MM.1S (cell line): ENCODE results near the gene HCAR3.
"Not testable (repeated sequence)": the region's sequence is repeated elsewhere in the genome, so short reads cannot be mapped to it uniquely, and the experiment has no call there.

Experiments used
- DNase-seq: peaks from one replicate; pipeline ENCODE4 v3.0.0-alpha.2; 2015
- H2AFZ ChIP-seq: fragments of 300-600 bp; sonication (generic); 2 replicates; pipeline ENCODE4 v1.6.0; 2016; ENCODE audit warnings: antibody characterized with exemption, low read length
- H3F3A ChIP-seq: fragments of 300-600 bp; sonication (generic); 2 replicates; pipeline ENCODE4 v1.6.1; 2016; ENCODE audit warnings: mild to moderate bottlenecking, antibody characterized with exemption, low read length, moderate library complexity, mixed read lengths; ENCODE audit not compliant: insufficient read depth
- H3K27ac ChIP-seq: fragments of 300-600 bp; sonication (generic); 2 replicates; pipeline ENCODE4 v1.5.1; 2016; ENCODE audit warnings: mild to moderate bottlenecking, low read length
- H3K27me3 ChIP-seq: fragments of 300-600 bp; sonication (generic); replicated peaks from 2 replicates; pipeline ENCODE4 v1.6.0; 2016; ENCODE audit warnings: low read length; ENCODE audit not compliant: insufficient read depth
- H3K36me3 ChIP-seq: fragments of 300-600 bp; sonication (generic); replicated peaks from 2 replicates; pipeline ENCODE4 v1.6.1; 2016; ENCODE audit warnings: mild to moderate bottlenecking, low read length, mixed read lengths; ENCODE audit not compliant: insufficient read depth
- H3K4me1 ChIP-seq: fragments of 300-600 bp; sonication (generic); 2 replicates; pipeline ENCODE4 v1.6.1; 2016; ENCODE audit warnings: low read length, mixed read lengths
- H3K4me2 ChIP-seq: fragments of 300-600 bp; sonication (generic); 2 replicates; pipeline ENCODE4 v1.6.0; 2016; ENCODE audit warnings: low read depth, low read length
- H3K4me3 ChIP-seq: fragments of 300-600 bp; sonication (generic); 2 replicates; pipeline ENCODE4 v1.5.1; 2016; ENCODE audit warnings: low read length, mixed read lengths
- H3K79me2 ChIP-seq: fragments of 300-600 bp; sonication (generic); 2 replicates; pipeline ENCODE4 v1.6.1; 2016; ENCODE audit warnings: mixed run types, low read length, mixed read lengths
- H3K9ac ChIP-seq: fragments of 300-600 bp; sonication (generic); 2 replicates; pipeline ENCODE4 v1.6.1; 2016; ENCODE audit warnings: low read length, mixed read lengths
- H3K9me2 ChIP-seq: fragments of 300-600 bp; sonication (generic); replicated peaks from 2 replicates; pipeline ENCODE4 v1.6.1; 2016; ENCODE audit warnings: mild to moderate bottlenecking, low read length, mixed read lengths; ENCODE audit not compliant: insufficient read depth
- H3K9me3 ChIP-seq: fragments of 300-600 bp; sonication (generic); replicated peaks from 2 replicates; pipeline ENCODE4 v1.6.1; 2016; ENCODE audit warnings: mild to moderate bottlenecking, low read length, mixed read lengths; ENCODE audit not compliant: insufficient read depth
- H4K20me1 ChIP-seq: fragments of 300-600 bp; sonication (generic); 2 replicates; pipeline ENCODE4 v1.6.1; 2016; ENCODE audit warnings: mild to moderate bottlenecking, low read length, moderate library complexity, mixed read lengths; ENCODE audit not compliant: insufficient read depth
- CTCF ChIP-seq: fragments of 300-600 bp; sonication (generic); IDR thresholded peaks from 2 replicates; pipeline ENCODE4 v1.5.1; 2016; ENCODE audit warnings: antibody characterized with exemption, low read length, mixed read lengths
- EZH2 ChIP-seq: fragments of 300-600 bp; sonication (generic); optimal IDR thresholded peaks from 2 replicates; pipeline ENCODE3; 2017; ENCODE audit warnings: low read depth, mild to moderate bottlenecking, antibody characterized with exemption, low read length, mixed read lengths
- EZH2phosphoT487 ChIP-seq: fragments of 300-600 bp; sonication (generic); IDR thresholded peaks from 2 replicates; pipeline ENCODE4 v1.6.1; 2018; ENCODE audit warnings: antibody characterized with exemption, low read length

HCAR3 gene

GRCh38 chr12:122725452-122726079 is 9.0 kb upstream of the HCAR3 start:
- H3K27ac ChIP-seq, result no peak overlapping the region
- no peaks in the 10 kb centered on the region for H3K27me3 ChIP-seq
- no peaks in the 10 kb centered on the region for H3K9me2 ChIP-seq
- H3K4me2 ChIP-seq, result no peak overlapping the region
- no peaks in the 10 kb centered on the region for H3K4me1 ChIP-seq
- H3K9ac ChIP-seq, result no peak overlapping the region
- H3K9me3 ChIP-seq, result no peaks in the 10 kb centered on the region
- H3K4me3 ChIP-seq, result no peak overlapping the region
- no peaks in the 10 kb centered on the region for H3K36me3 ChIP-seq
- no peak for DNase-seq
- H3K79me2 ChIP-seq, result no peaks in the 10 kb centered on the region
- H4K20me1 ChIP-seq, result no peaks in the 10 kb centered on the region
- TF ChIP-seq EZH2 (no peak), EZH2phosphoT487 (no peak), CTCF (no peak)
- no peaks in the 10 kb centered on the region for H3F3A ChIP-seq
- H2AFZ ChIP-seq, result no peak overlapping the region

GRCh38 chr12:122724641-122725243 is 8.1 kb upstream of the HCAR3 start:
- H2AFZ ChIP-seq, result no peak overlapping the region
- H3K27me3 ChIP-seq, result no peaks in the 10 kb centered on the region
- H4K20me1 ChIP-seq, result no peaks in the 10 kb centered on the region
- TF ChIP-seq EZH2phosphoT487, result no peak
- TF ChIP-seq EZH2, result no peak
- TF ChIP-seq CTCF, result no peak
- DNase-seq, result no peak
- H3K4me2 ChIP-seq, result no peak overlapping the region
- peaks cover 3% of the 10 kb centered on the region; the same call in 1 of the 2 replicates for H3F3A ChIP-seq
- H3K9ac ChIP-seq, result no peak overlapping the region
- no peaks in the 10 kb centered on the region for H3K79me2 ChIP-seq
- no peaks in the 10 kb centered on the region for H3K9me2 ChIP-seq
- H3K9me3 ChIP-seq, result no peaks in the 10 kb centered on the region
- H3K27ac ChIP-seq, result no peak overlapping the region
- no peak overlapping the region for H3K4me3 ChIP-seq
- H3K36me3 ChIP-seq, result no peaks in the 10 kb centered on the region
- H3K4me1 ChIP-seq, result no peaks in the 10 kb centered on the region

GRCh38 chr12:122722387-122722786 is 5.8 kb upstream of the HCAR3 start:
- no peaks in the 10 kb centered on the region for H3K36me3 ChIP-seq
- no peak for TF ChIP-seq EZH2
- no peak overlapping the region for H2AFZ ChIP-seq
- H3K9ac ChIP-seq, result no peak overlapping the region
- H3K27ac ChIP-seq, result no peak overlapping the region
- no peaks in the 10 kb centered on the region for H3K27me3 ChIP-seq
- H3K4me1 ChIP-seq, result no peaks in the 10 kb centered on the region
- no peaks in the 10 kb centered on the region for H4K20me1 ChIP-seq
- no peak for DNase-seq
- H3K4me2 ChIP-seq, result no peak overlapping the region
- H3K79me2 ChIP-seq, result no peaks in the 10 kb centered on the region
- no peak overlapping the region for H3K4me3 ChIP-seq
- no peaks in the 10 kb centered on the region for H3K9me2 ChIP-seq
- H3K9me3 ChIP-seq, result no peaks in the 10 kb centered on the region
- H3F3A ChIP-seq, result peaks cover 3% of the 10 kb centered on the region; the same call in 1 of the 2 replicates

- DNase-seq, result no peak
- Histone ChIP-seq H3K79me2 (no peaks in the 10 kb centered on the region), H3K36me3 (no peaks in the 10 kb centered on the region), H3K4me3 (no peak overlapping the region), H3F3A (peaks cover 3% of the 10 kb centered on the region; the same call in 1 of the 2 replicates), H3K27me3 (no peaks in the 10 kb centered on the region), H3K9ac (no peak overlapping the region), H4K20me1 (no peaks in the 10 kb centered on the region), H3K4me2 (no peak overlapping the region), H3K27ac (no peak overlapping the region), H3K9me2 (no peaks in the 10 kb centered on the region), H3K9me3 (no peaks in the 10 kb centered on the region), H2AFZ (no peak overlapping the region), H3K4me1 (no peaks in the 10 kb centered on the region)
- TF ChIP-seq EZH2phosphoT487, result no peak
- TF ChIP-seq CTCF, result no peak
- no peak for TF ChIP-seq EZH2
Measured at GRCh38 chr12:122721057-122721545, 4.5 kb upstream of the HCAR3 start.

GRCh38 chr12:122715211-122715610 is 1.4 kb downstream of the HCAR3 start:
- H3K79me2 ChIP-seq, H3K9me2 ChIP-seq, H3K36me3 ChIP-seq, DNase-seq, H3K4me2 ChIP-seq, H4K20me1 ChIP-seq, H3K9me3 ChIP-seq, H3K4me1 ChIP-seq, H3K27ac ChIP-seq, H2AFZ ChIP-seq, H3K4me3 ChIP-seq, H3K9ac ChIP-seq, H3F3A ChIP-seq, H3K27me3 ChIP-seq: not testable (repeated sequence)
